ENCODE results near the gene GSE1. TPM values are rescaled to one million over a fixed set of nuclear protein-coding genes. Genes with fewer than 3 reads are reported as not detected.

The GSE1 gene
- total RNA-seq, 1 experiment from 2014 or later, result 90.2 TPM

DNA sequence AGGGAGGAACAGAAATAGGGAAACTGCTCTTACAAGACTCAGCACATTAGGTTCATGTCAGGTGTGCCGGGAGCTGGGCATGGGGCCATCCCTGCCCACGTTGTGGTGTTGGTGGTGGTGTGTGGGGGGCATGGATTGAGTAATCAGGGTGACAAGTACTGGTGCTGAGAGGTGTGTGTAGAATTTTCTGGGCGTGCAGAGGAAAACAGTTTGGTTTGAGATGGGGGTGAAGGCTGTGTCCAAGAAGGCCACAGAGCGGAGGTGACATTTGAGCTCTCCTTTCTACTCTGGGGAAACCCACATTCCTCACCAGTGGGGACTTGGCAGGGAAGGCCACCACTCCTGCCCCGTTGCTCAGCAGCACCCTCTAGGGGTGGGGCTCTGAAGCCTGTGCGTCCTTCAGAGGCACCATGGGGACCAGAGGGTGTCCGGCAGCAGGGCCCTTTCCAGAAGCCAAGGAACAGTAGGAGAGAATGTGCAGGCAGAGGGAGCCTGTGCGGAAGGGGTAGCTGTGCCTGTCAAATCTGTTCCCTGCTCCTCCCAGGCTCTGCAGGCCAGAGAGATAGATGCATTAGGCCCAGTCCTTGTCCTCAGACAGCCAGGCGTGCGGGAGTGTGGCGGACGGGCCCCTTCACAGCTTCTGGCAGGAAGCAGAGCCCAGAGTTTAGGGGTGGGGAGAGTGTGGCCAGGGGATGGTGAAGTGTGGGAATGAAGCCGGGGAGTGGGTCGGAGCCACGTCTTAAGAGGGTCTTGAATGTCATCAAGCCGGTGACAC, 48.7 kb upstream of the GSE1 start:
- peak; percentile 73 for ATAC-seq
- RAD21 ChIA-PET (ENCODE audit: low non-redundant PET in 1 of 2, low total read pairs in 2 of 2, uncharacterized antibody in 2 of 2, unreplicated experiment in 2 of 2), result no interaction called here
- H3K79me2 ChIP-seq (ENCODE audit: insufficient read depth, low read length), result peaks cover 3% of the 10 kb centered on the region; the same call in 1 of the 2 replicates
- H3K9me2 ChIP-seq (ENCODE audit: insufficient read depth), result no peaks in the 10 kb centered on the region
- CTCF ChIA-PET, result interaction anchor here (1.0 to 2.5 kb wide), 5 partner anchors 9 to 148 kb away, joined by 3 to 14 read pairs (median 3); no protein-coding TSS in a partner anchor
- H3K4me1 ChIP-seq (ENCODE audit: control insufficient read depth in 1 of 2, insufficient read depth in 2 of 2, low read length in 2 of 2), result peaks cover 13 to 30% of the 10 kb centered on the region in 2 experiments
- no peak overlapping the region for H2AFZ ChIP-seq (ENCODE audit: low read depth, low read length, poor library complexity, severe bottlenecking)
- intact Hi-C loops (cut with micrococcal nuclease), result no loop called here
- no peaks in the 10 kb centered on the region for H3K27me3 ChIP-seq (ENCODE audit: insufficient read depth, low read length)
- TF ChIP-seq CTCF (IDR thresholded peaks at IDR 0.05 in 2 of 3, conservative IDR thresholded peaks at IDR 0.05 in 1 of 3; ENCODE audit: borderline replicate concordance in 1 of 3, insufficient read depth in 1 of 3, low read depth in 2 of 3, low read length in 2 of 3) (peak in 2 of 3 experiments; percentile 90 to 94; a peak in 4 of 6 replicates), EGR1 (IDR thresholded peaks at IDR 0.05; ENCODE audit: low read depth) (no peak), SP1 (IDR thresholded peaks at IDR 0.05; ENCODE audit: low read depth) (no peak)
- H3K9me3 ChIP-seq (ENCODE audit: control insufficient read depth in 1 of 2, insufficient read depth in 1 of 2, low read depth in 1 of 2, low read length in 2 of 2), result no peaks in the 10 kb centered on the region
- DNase-seq (ENCODE audit: low read depth, low spot score), result no peak
- H3K4me3 ChIP-seq (replicated peaks in 1 of 2; ENCODE audit: low read depth in 1 of 2, low read length in 2 of 2), result no peak overlapping the region
- POLR2A ChIA-PET, result interaction anchor here (0.7 kb wide), 1 partner anchor 10 kb away, joined by 3 read pairs; no protein-coding TSS in a partner anchor
- H3K27ac ChIP-seq (ENCODE audit: low read depth, low read length), result no peak overlapping the region
- no peaks in the 10 kb centered on the region; the same call in 1 of the 2 replicates for H4K20me1 ChIP-seq (ENCODE audit: insufficient read depth)
- BruUV-seq (replicated peaks), result no TSS peak
- no peak overlapping the region for H3K4me2 ChIP-seq (ENCODE audit: low read length)
- no peaks in the 10 kb centered on the region for H3K36me3 ChIP-seq (ENCODE audit: control insufficient read depth in 1 of 2, insufficient read depth in 2 of 2, low read length in 2 of 2)
- H3K9ac ChIP-seq (ENCODE audit: low read length), result no peak overlapping the region

DNA sequence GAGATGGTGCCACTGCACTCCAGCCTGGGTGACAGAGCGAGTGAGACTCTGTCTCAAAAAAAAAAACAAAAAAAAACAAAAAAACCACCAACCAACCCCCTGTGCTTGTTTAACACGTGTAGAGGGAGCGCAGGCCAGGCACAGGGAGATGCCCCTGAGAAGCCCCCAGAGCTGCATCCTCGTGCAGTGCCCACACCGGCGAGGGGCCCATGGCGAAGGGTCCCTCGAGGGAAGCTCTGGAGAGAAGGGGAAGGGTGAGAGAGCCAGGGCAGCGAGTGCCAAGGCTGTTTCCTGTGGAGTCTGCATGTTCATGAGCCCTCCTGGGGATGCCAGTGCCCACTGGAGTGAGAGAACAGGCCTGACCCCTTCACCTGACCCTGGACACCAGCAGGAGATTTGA, 47.8 kb upstream of the GSE1 start:
- peaks cover 3% of the 10 kb centered on the region; the same call in 1 of the 2 replicates for H4K20me1 ChIP-seq (ENCODE audit: insufficient read depth)
- H3K9me2 ChIP-seq (ENCODE audit: insufficient read depth), result no peaks in the 10 kb centered on the region
- ATAC-seq, result no peak
- H3K4me3 ChIP-seq (replicated peaks in 1 of 2; ENCODE audit: low read depth in 1 of 2, low read length in 2 of 2), result no peak overlapping the region
- no peak for DNase-seq (ENCODE audit: low read depth, low spot score)
- RAD21 ChIA-PET (ENCODE audit: low non-redundant PET in 1 of 2, low total read pairs in 2 of 2, uncharacterized antibody in 2 of 2, unreplicated experiment in 2 of 2), result no interaction called here
- POLR2A ChIA-PET, result no interaction called here
- intact Hi-C loops (cut with micrococcal nuclease), result no loop called here
- no peaks in the 10 kb centered on the region; the same call in 1 of the 2 replicates for H3K79me2 ChIP-seq (ENCODE audit: insufficient read depth, low read length)
- H3K27me3 ChIP-seq (ENCODE audit: insufficient read depth, low read length), result no peaks in the 10 kb centered on the region
- BruUV-seq (replicated peaks), result no TSS peak
- no peak overlapping the region for H3K27ac ChIP-seq (ENCODE audit: low read depth, low read length)
- CTCF ChIA-PET, result interaction anchor here (0.7 to 2.5 kb wide), 3 partner anchors 10 to 117 kb away, joined by 3 to 14 read pairs (median 7); no protein-coding TSS in a partner anchor
- H3K4me2 ChIP-seq (ENCODE audit: low read length), result no peak overlapping the region
- H3K36me3 ChIP-seq (ENCODE audit: control insufficient read depth in 1 of 2, insufficient read depth in 2 of 2, low read length in 2 of 2), result no peaks in the 10 kb centered on the region
- TF ChIP-seq ZBTB33 (IDR thresholded peaks at IDR 0.05; ENCODE audit: extremely low read depth, insufficient replicate concordance, low read length) (no peak), EZH2phosphoT487 (IDR thresholded peaks at IDR 0.05; ENCODE audit: borderline replicate concordance) (no peak), ATF3 (IDR thresholded peaks at IDR 0.05) (no peak), RAD21 (IDR thresholded peaks at IDR 0.05; ENCODE audit: low read depth) (no peak), EZH2 (IDR thresholded peaks at IDR 0.05) (no peak), ELF1 (IDR thresholded peaks at IDR 0.05; ENCODE audit: borderline replicate concordance, low read depth) (no peak), POLR2AphosphoS5 (IDR thresholded peaks at IDR 0.05; ENCODE audit: low read depth, low read length) (no peak), SIN3A (IDR thresholded peaks at IDR 0.05; ENCODE audit: low read depth) (no peak), ZNF274 (IDR thresholded peaks at IDR 0.05; ENCODE audit: low read depth, low read length) (no peak), SRF (IDR thresholded peaks at IDR 0.05; ENCODE audit: low read depth) (no peak)
- H3K9ac ChIP-seq (ENCODE audit: low read length), result no peak overlapping the region
- peaks cover 17 to 35% of the 10 kb centered on the region in 2 experiments for H3K4me1 ChIP-seq (ENCODE audit: control insufficient read depth in 1 of 2, insufficient read depth in 2 of 2, low read length in 2 of 2)
- H2AFZ ChIP-seq (ENCODE audit: low read depth, low read length, poor library complexity, severe bottlenecking), result no peak overlapping the region
- H3K9me3 ChIP-seq (ENCODE audit: control insufficient read depth in 1 of 2, insufficient read depth in 1 of 2, low read depth in 1 of 2, low read length in 2 of 2), result no peaks in the 10 kb centered on the region
